H1 (cell line): ENCODE results near the gene MAPKAPK2. TPM values are rescaled to one million over a fixed set of nuclear protein-coding genes. Genes with fewer than 3 reads are reported as not detected.

Experiments
- CTCF ChIA-PET: fragments of 300-600 bp; sonication (Branson Sonifier 250); formaldehyde crosslinking; loops from one replicate; lab custom pipeline; 2021; ENCODE audit not compliant: partially characterized antibody; lab: Charles Lee
- POLR2A ChIA-PET: fragments of 300-600 bp; sonication (Branson Sonifier 250); formaldehyde crosslinking; loops from one replicate; lab custom pipeline; 2021; ENCODE audit warnings: inconsistent platforms; ENCODE audit not compliant: partially characterized antibody; lab: Charles Lee
- DNase-seq, 2 experiments: peaks; one replicate each; pipeline versions ENCODE4 v3.0.0 to v3.0.0-alpha.2; 2010 to 2022; ENCODE audit warnings: low spot score in 2 of 2, low read depth in 1 of 2, mixed read lengths in 1 of 2
- FAIRE-seq: peaks from 2 replicates; lab custom pipeline; 2011; peaks lifted over from hg19 to GRCh38; lab: Jason Lieb, UNC
- H2AFZ ChIP-seq: 2 replicates; pipeline ENCODE4 v1.8.1; 2012; ENCODE audit warnings: low read length, inconsistent platforms
- H2AK5ac ChIP-seq: 2 replicates; pipeline ENCODE4 v1.6.1; 2013; ENCODE audit warnings: low read depth, low read length
- H2BK120ac ChIP-seq: replicated peaks from 2 replicates; pipeline ENCODE3; 2013; ENCODE audit warnings: low read depth, low read length, inconsistent platforms
- H2BK12ac ChIP-seq: 2 replicates; pipeline ENCODE4 v1.6.1; 2013; ENCODE audit warnings: low read depth, low read length
- H2BK15ac ChIP-seq: 2 replicates; pipeline ENCODE4 v1.6.1; 2013; ENCODE audit warnings: low read length
- H2BK20ac ChIP-seq: 2 replicates; pipeline ENCODE4 v1.6.1; 2013; ENCODE audit warnings: low read length
- H2BK5ac ChIP-seq: 2 replicates; pipeline ENCODE4 v1.6.1; 2013; ENCODE audit warnings: low read depth, low read length
- H3K14ac ChIP-seq: 2 replicates; pipeline ENCODE4 v1.6.1; 2013; ENCODE audit warnings: inconsistent platforms; ENCODE audit not compliant: insufficient read length
- H3K18ac ChIP-seq: 2 replicates; pipeline ENCODE4 v1.6.1; 2013; ENCODE audit warnings: low read length; ENCODE audit errors: extremely low read depth
- H3K23ac ChIP-seq: 2 replicates; pipeline ENCODE4 v1.6.1; 2013; ENCODE audit warnings: inconsistent platforms; ENCODE audit not compliant: insufficient read length
- H3K23me2 ChIP-seq: 2 replicates; pipeline ENCODE4 v1.6.1; 2013; ENCODE audit warnings: low read depth, low read length
- H3K27ac ChIP-seq: 2 replicates; pipeline ENCODE4 v1.6.1; 2011; ENCODE audit warnings: low read depth, low read length, inconsistent platforms
- H3K27me3 ChIP-seq, 4 experiments: replicated peaks in 1 of 4; 1 replicate in 1 of 4; 2 replicates in 3 of 4; pipeline versions ENCODE4 v1.6.1 to v1.8.1; 2011 to 2013; ENCODE audit warnings: low read length in 3 of 4, mild to moderate bottlenecking in 3 of 4, inconsistent platforms in 2 of 4, mixed read lengths in 2 of 4, moderate library complexity in 1 of 4; ENCODE audit not compliant: control insufficient read depth in 3 of 4, insufficient read depth in 3 of 4; ENCODE audit errors: extremely low read depth in 1 of 4
- H3K36me3 ChIP-seq, 4 experiments: 2 replicates each; pipeline versions ENCODE4 v1.6.1 to v1.8.1; 2011 to 2013; ENCODE audit warnings: mild to moderate bottlenecking in 4 of 4, low read length in 3 of 4, moderate library complexity in 2 of 4, control low read depth in 1 of 4, inconsistent platforms in 1 of 4; ENCODE audit not compliant: insufficient read depth in 4 of 4, control insufficient read depth in 2 of 4
- H3K4ac ChIP-seq: replicated peaks from 2 replicates; pipeline ENCODE3; 2013; ENCODE audit warnings: low read length, low read depth, mixed read lengths, inconsistent platforms; ENCODE audit not compliant: insufficient read length
- H3K4me1 ChIP-seq, 4 experiments: replicated peaks in 1 of 4; 1 replicate in 1 of 4; 2 replicates in 3 of 4; pipeline versions ENCODE4 v1.6.1 to v1.8.1; 2011 to 2013; ENCODE audit warnings: low read length in 3 of 4, inconsistent platforms in 2 of 4, mixed read lengths in 1 of 4; ENCODE audit not compliant: insufficient read depth in 4 of 4, control insufficient read depth in 3 of 4
- H3K4me2 ChIP-seq, 2 experiments: 2 replicates each; pipeline versions ENCODE4 v1.6.1 to v1.8.1; 2011 to 2013; ENCODE audit warnings: low read depth in 2 of 2, low read length in 2 of 2, control low read depth in 1 of 2, inconsistent platforms in 1 of 2, mild to moderate bottlenecking in 1 of 2; ENCODE audit not compliant: insufficient read depth in 1 of 2
- H3K4me3 ChIP-seq, 4 experiments: fragments of 200-600, 300-600 bp in 1 of 4; sonication (generic), shearing (Covaris generic), sonication (Bioruptor Twin) in 1 of 4; 2 replicates each; pipeline versions ENCODE4 v1.5.1 to v1.8.1; 2011 to 2016; ENCODE audit warnings: low read length in 4 of 4, low read depth in 3 of 4, control low read depth in 2 of 4, inconsistent platforms in 2 of 4, mild to moderate bottlenecking in 2 of 4, mixed read lengths in 1 of 4, moderate library complexity in 1 of 4; ENCODE audit not compliant: insufficient read depth in 2 of 4; ENCODE audit errors: extremely low read depth in 1 of 4
- H3K56ac ChIP-seq: replicated peaks from 2 replicates; pipeline ENCODE3; 2013; ENCODE audit warnings: low read depth, mild to moderate bottlenecking, mixed read lengths, low read length, inconsistent platforms; ENCODE audit not compliant: insufficient read length
- H3K79me1 ChIP-seq: 2 replicates; pipeline ENCODE4 v1.6.1; 2013; ENCODE audit warnings: low read depth, low read length, control low read depth
- H3K79me2 ChIP-seq, 2 experiments: 2 replicates each; pipeline versions ENCODE4 v1.6.1 to v1.8.1; 2012 to 2013; ENCODE audit warnings: low read length in 2 of 2, mild to moderate bottlenecking in 2 of 2, inconsistent platforms in 1 of 2; ENCODE audit not compliant: insufficient read depth in 2 of 2, control insufficient read depth in 1 of 2
- H3K9ac ChIP-seq, 4 experiments: replicated peaks in 1 of 4; 1 replicate in 1 of 4; 2 replicates in 3 of 4; pipeline versions ENCODE4 v1.6.1 to v1.8.1; 2011 to 2013; ENCODE audit warnings: low read depth in 3 of 4, low read length in 3 of 4, control low read depth in 2 of 4, mild to moderate bottlenecking in 2 of 4, moderate library complexity in 2 of 4, inconsistent platforms in 1 of 4; ENCODE audit errors: extremely low read depth in 1 of 4
- H3K9me3 ChIP-seq, 2 experiments: 2 replicates each; pipeline versions ENCODE4 v1.6.1 to v1.8.1; 2012 to 2013; ENCODE audit warnings: mild to moderate bottlenecking in 2 of 2, moderate library complexity in 2 of 2, control low read depth in 1 of 2, inconsistent platforms in 1 of 2, low read depth in 1 of 2, low read length in 1 of 2, mixed read lengths in 1 of 2; ENCODE audit not compliant: insufficient read depth in 2 of 2
- H4K20me1 ChIP-seq, 2 experiments: replicated peaks in 1 of 2; 2 replicates each; pipeline versions ENCODE3 to v1.8.1; 2011 to 2013; ENCODE audit warnings: inconsistent platforms in 2 of 2, low read length in 2 of 2, mild to moderate bottlenecking in 1 of 2; ENCODE audit not compliant: insufficient read depth in 2 of 2, control insufficient read depth in 1 of 2
- H4K5ac ChIP-seq: 2 replicates; pipeline ENCODE4 v1.6.1; 2013; ENCODE audit warnings: low read length, low read depth, mixed read lengths, inconsistent platforms; ENCODE audit not compliant: insufficient read length
- H4K8ac ChIP-seq: 2 replicates; pipeline ENCODE4 v1.8.0; 2013; ENCODE audit warnings: mild to moderate bottlenecking, moderate library complexity, low read length, inconsistent platforms; ENCODE audit not compliant: insufficient read depth; ENCODE audit errors: extremely low read depth
- H4K91ac ChIP-seq: replicated peaks from 2 replicates; pipeline ENCODE3; 2013; ENCODE audit warnings: low read length, mixed read lengths, inconsistent platforms; ENCODE audit not compliant: insufficient read length
- ATF2 ChIP-seq: IDR thresholded peaks from 2 replicates; pipeline ENCODE4 v1.6.1; 2012; ENCODE audit warnings: low read length, inconsistent platforms
- BACH1 ChIP-seq: IDR thresholded peaks from 2 replicates; pipeline ENCODE4 v1.6.1; 2012; ENCODE audit warnings: low read length, improper control_type of control experiment
- BRCA1 ChIP-seq: IDR thresholded peaks from 2 replicates; pipeline ENCODE4 v1.6.1; 2012; ENCODE audit warnings: low read depth, low read length, improper control_type of control experiment
- EGR1 ChIP-seq: IDR thresholded peaks from 2 replicates; pipeline ENCODE4 v1.6.1; 2011; ENCODE audit warnings: low read depth, low read length, borderline replicate concordance
- FOSL1 ChIP-seq: IDR thresholded peaks from 2 replicates; pipeline ENCODE4 v1.6.1; 2011; ENCODE audit warnings: mild to moderate bottlenecking, low read depth, low read length, moderate library complexity; ENCODE audit not compliant: insufficient read depth
- HDAC6 ChIP-seq: IDR thresholded peaks from one replicate; pipeline ENCODE4 v1.7.1; 2012; ENCODE audit warnings: low read depth, mild to moderate bottlenecking, inconsistent platforms, low read length, moderate library complexity
- MAX ChIP-seq: IDR thresholded peaks from 2 replicates; pipeline ENCODE4 v1.6.1; 2012; ENCODE audit warnings: inconsistent platforms
- RBBP5 ChIP-seq: IDR thresholded peaks from 2 replicates; pipeline ENCODE4 v1.7.1; 2012; ENCODE audit warnings: low read depth, mild to moderate bottlenecking, inconsistent platforms, low read length, moderate library complexity, borderline replicate concordance
- RXRA ChIP-seq: IDR thresholded peaks from 2 replicates; pipeline ENCODE4 v1.6.1; 2011; ENCODE audit warnings: low read depth, mild to moderate bottlenecking, low read length, moderate library complexity; ENCODE audit not compliant: insufficient read depth
- TAF1 ChIP-seq: IDR thresholded peaks from 2 replicates; pipeline ENCODE4 v1.6.1; 2011; ENCODE audit warnings: mild to moderate bottlenecking, low read depth, low read length
- TEAD4 ChIP-seq: IDR thresholded peaks from 2 replicates; pipeline ENCODE4 v1.6.1; 2012; ENCODE audit warnings: low read depth, low read length, inconsistent platforms, mixed read lengths
- WGBS, 2 experiments: shearing (Covaris generic) in 1 of 2; methylation state at CpG; one replicate each; pipeline versions ENCODE4 v1.1.6 to v1.1.7; 2013 to 2015; ENCODE audit warnings: low lambda C conversion rate in 2 of 2, mixed read lengths in 2 of 2, inconsistent platforms in 1 of 2, low coverage in 1 of 2, missing lambda C conversion rate in 1 of 2; ENCODE audit not compliant: insufficient replicate concordance in 2 of 2, insufficient coverage in 1 of 2, insufficient read length in 1 of 2; ENCODE audit errors: extremely low coverage in 1 of 2, missing lambda C conversion rate in 1 of 2; 5-methylcytosine and 5-hydroxymethylcytosine counted together
- polyA plus RNA-seq, 7 experiments: library from polyadenylated mRNA; depleted of rRNA in 3 of 7; stranded (reverse) in 5 of 7; unstranded in 2 of 7; fragments of >200 nt in 5 of 7; fragments of 200-250 nt in 2 of 7; gene quantifications; 1 replicate in 5 of 7; 2 replicates in 1 of 7; 4 replicates in 1 of 7; pipeline versions ENCODE4 v1.2.1 to v1.2.3, GENCODE V29; 2011 to 2013; ENCODE audit warnings: missing spikeins in 2 of 7, mixed read lengths in 2 of 7
- total RNA-seq: library from RNA; stranded (reverse); fragmentation: NEBNext Ultra II Directional; extraction: Animal tissue kit (Norgen Biotek cat#: 25700); gene quantifications from 2 replicates; pipeline ENCODE4 v1.2.1, GENCODE V29; 2021

Gene MAPKAPK2
- total and polyA plus RNA-seq, 2 of the 8 experiments (the other 6 are each of a cell fraction or from before 2014, with no cell fraction given): 27.5 to 44.9 TPM

- no peak overlapping the region for H2BK120ac ChIP-seq
- no peak overlapping the region for H2BK15ac ChIP-seq
- no peak overlapping the region for H3K9ac ChIP-seq
- H3K14ac ChIP-seq: no peak overlapping the region
- no peak overlapping the region for H4K5ac ChIP-seq
- H3K36me3 ChIP-seq: no peaks in the 10 kb centered on the region
- 77% methylated on average over 14 of the region's 14 CpGs; no CpG with 5 or more reads in 1 of the 2 experiments for whole genome bisulfite sequencing, 2 experiments
- no peak overlapping the region for H3K56ac ChIP-seq
- no peak overlapping the region for H2BK20ac ChIP-seq
- no peaks in the 10 kb centered on the region; the same call in 1 of the 2 replicates for H3K23me2 ChIP-seq
- H3K9me3 ChIP-seq: no peaks in the 10 kb centered on the region
- no peak overlapping the region for H3K23ac ChIP-seq
- no peak overlapping the region; the same call in 1 of the 2 replicates for H2AFZ ChIP-seq
- H4K91ac ChIP-seq: no peak overlapping the region
- H3K27me3 ChIP-seq: peaks cover 0 to 2% (median 0%) of the 10 kb centered on the region in 4 experiments; a peak in 1 of 7 replicates
- ChIA-PET POLR2A (no interaction called here), CTCF (interaction anchor here (0.6 to 4.7 kb wide), 18 partner anchors 7 to 1977 kb away, joined by 3 to 30 read pairs (median 4); no protein-coding TSS in a partner anchor)
- H4K20me1 ChIP-seq: no peaks in the 10 kb centered on the region
- DNase-seq (no peak), FAIRE-seq (no peak)
- no peak overlapping the region for H3K4me2 ChIP-seq
- no peak overlapping the region for H2BK5ac ChIP-seq
- H3K79me2 ChIP-seq: no peaks in the 10 kb centered on the region
- H3K4ac ChIP-seq: no peak overlapping the region
- no peaks in the 10 kb centered on the region; a peak in 1 of 7 replicates for H3K4me1 ChIP-seq
- H2AK5ac ChIP-seq: no peak overlapping the region
- no peak overlapping the region for H3K27ac ChIP-seq
- H3K4me3 ChIP-seq: no peak overlapping the region
- no peak overlapping the region for H2BK12ac ChIP-seq
- no peak overlapping the region for H3K18ac ChIP-seq
- H3K79me1 ChIP-seq: no peaks in the 10 kb centered on the region
- H4K8ac ChIP-seq: no peak overlapping the region
- TF ChIP-seq BACH1 (no peak), RXRA (no peak), HDAC6 (no peak), RBBP5 (no peak), ATF2 (no peak), TAF1 (no peak), TEAD4 (no peak), EGR1 (no peak), BRCA1 (no peak), MAX (no peak), FOSL1 (no peak)
These were observed 84.0 kb downstream of the MAPKAPK2 start for GRCh38 chr1:206768472-206769303.
